NCI-H524 treated with DMSO at 0.1 percent for 48 hours (cell line): Measurements from ENCODE around the gene NET1.

ENCODE experiments used
- DNase-seq: peaks from one replicate; lab custom pipeline; 2025; lab: John Stamatoyannopoulos, UW

NET1 gene

GRCh38 chr10:5443429-5443828 is 31.1 kb downstream of the NET1 start:
- DNase-seq, result no peak

- peak; percentile 61 for DNase-seq
Measured at GRCh38 chr10:5445006-5445405, 32.6 kb downstream of the NET1 start.

- no peak for DNase-seq
Measured at GRCh38 chr10:5446390-5446926, 34.1 kb downstream of the NET1 start.

- no peak for DNase-seq
Measured at GRCh38 chr10:5447056-5447455, 34.7 kb downstream of the NET1 start.

GRCh38 chr10:5447611-5448071 is 35.3 kb downstream of the NET1 start:
- DNase-seq, result no peak

GRCh38 chr10:5448333-5449001 is 36.1 kb downstream of the NET1 start:
- DNase-seq, result no peak

GRCh38 chr10:5449227-5449626 is 36.9 kb downstream of the NET1 start:
- no peak for DNase-seq

- no peak for DNase-seq
Measured at GRCh38 chr10:5449823-5450222, 37.5 kb downstream of the NET1 start.

- no peak for DNase-seq
Measured at GRCh38 chr10:5450605-5451384, 38.4 kb downstream of the NET1 start.

- no peak for DNase-seq
Measured at GRCh38 chr10:5453749-5454489, 41.6 kb downstream of the NET1 start.

- DNase-seq, result no peak
Measured at GRCh38 chr10:5456563-5456962, 44.2 kb downstream of the NET1 start.

- no peak for DNase-seq
Measured at GRCh38 chr10:5457741-5458140, 45.4 kb downstream of the NET1 start.

- no peak for DNase-seq
Measured at GRCh38 chr10:5458425-5458824, 46.1 kb downstream of the NET1 start.

GRCh38 chr10:5458949-5459747 is 46.8 kb downstream of the NET1 start:
- no peak for DNase-seq

GRCh38 chr10:5460468-5461202 is 48.3 kb downstream of the NET1 start:
- no peak for DNase-seq

- no peak for DNase-seq
Measured at GRCh38 chr10:5461203-5461588, 48.8 kb downstream of the NET1 start.

- DNase-seq, result no peak
Measured at GRCh38 chr10:5461914-5462840, 49.8 kb downstream of the NET1 start.

- DNase-seq, result no peak
Measured at GRCh38 chr10:5462841-5463293, 50.5 kb downstream of the NET1 start.

GRCh38 chr10:5464546-5464945 is 52.2 kb downstream of the NET1 start:
- no peak for DNase-seq

- no peak for DNase-seq
Measured at GRCh38 chr10:5465976-5466450, 53.7 kb downstream of the NET1 start.
